ENCODE measurements around the gene PLEKHH3.

Gene PLEKHH3

GRCh38 chr17:42704837-42705494 is 28.2 kb upstream of the PLEKHH3 start:
- no peak overlapping the region for H3K27ac ChIP-seq
- TF ChIP-seq ZFX (IDR thresholded peaks at IDR 0.05; ENCODE audit: borderline replicate concordance) (no peak), CTCF (IDR thresholded peaks at IDR 0.05) (no peak)

GRCh38 chr17:42704490-42704836 is 27.7 kb upstream of the PLEKHH3 start:
- no peak overlapping the region for H3K27ac ChIP-seq

GRCh38 chr17:42702446-42702845 is 25.7 kb upstream of the PLEKHH3 start:
- H3K27ac ChIP-seq: no peak overlapping the region
- no peak for TF ChIP-seq ZFX (IDR thresholded peaks at IDR 0.05; ENCODE audit: borderline replicate concordance)
- TF ChIP-seq CTCF (IDR thresholded peaks at IDR 0.05): no peak

More at GRCh38 chr17:42704490-42704836, 27.7 kb upstream of the PLEKHH3 start:
- TF ChIP-seq ZFX (IDR thresholded peaks at IDR 0.05; ENCODE audit: borderline replicate concordance): no peak
- no peak for TF ChIP-seq CTCF (IDR thresholded peaks at IDR 0.05)

- TF ChIP-seq ZFX (IDR thresholded peaks at IDR 0.05; ENCODE audit: borderline replicate concordance): no peak
- no peak for TF ChIP-seq CTCF (IDR thresholded peaks at IDR 0.05)
- no peak overlapping the region for H3K27ac ChIP-seq
These were observed 23.9 kb upstream of the PLEKHH3 start for GRCh38 chr17:42700586-42701289.

- TF ChIP-seq CTCF (IDR thresholded peaks at IDR 0.05) (no peak), ZFX (IDR thresholded peaks at IDR 0.05; ENCODE audit: borderline replicate concordance) (no peak)
- H3K27ac ChIP-seq: no peak overlapping the region
These were observed 22.6 kb upstream of the PLEKHH3 start for GRCh38 chr17:42699415-42699740.

GRCh38 chr17:42698736-42699414 is 22.1 kb upstream of the PLEKHH3 start:
- TF ChIP-seq ZFX (IDR thresholded peaks at IDR 0.05; ENCODE audit: borderline replicate concordance) (no peak), CTCF (IDR thresholded peaks at IDR 0.05) (no peak)

More at GRCh38 chr17:42698736-42699414, 22.1 kb upstream of the PLEKHH3 start:
- H3K27ac ChIP-seq: no peak overlapping the region

All from 22Rv1 (cell line).